ENCODE results near the gene S100PBP. TPM values are rescaled to one million over a fixed set of nuclear protein-coding genes. Genes with fewer than 3 reads are reported as not detected.

S100PBP gene
- total and polyA plus RNA-seq, 10 of the 15 experiments (the other 5 are each of a cell fraction or from before 2014, with no cell fraction given) = 17.0 to 98.3 (median 40.6) TPM

GRCh38 chr1:32773764-32774463 lies 43.5 kb upstream of the S100PBP start (continued):
- TF ChIP-seq CUX1 (IDR thresholded peaks at IDR 0.05; ENCODE audit: insufficient replicate concordance, low read depth, low read length) (no peak), PML (IDR thresholded peaks at IDR 0.05; ENCODE audit: low read length) (peak; percentile 60; the same call in 1 of the 2 replicates), SMARCA5 (IDR thresholded peaks at IDR 0.05) (no peak), EED (IDR thresholded peaks at IDR 0.05; ENCODE audit: low read depth) (no peak)

GRCh38 chr1:32774464-32774808 lies 43.0 kb upstream of the S100PBP start:
- Histone ChIP-seq H3K36me3 (ENCODE audit: control insufficient read depth in 2 of 2, insufficient read depth in 2 of 2, low read length in 1 of 2) (peaks cover 23 to 29% of the 10 kb centered on the region in 2 experiments), H3K4me3 (no peak overlapping the region), H3K27ac (ENCODE audit: control insufficient read depth, insufficient read depth) (no peak overlapping the region), H3K4me2 (ENCODE audit: control insufficient read depth, insufficient read depth) (no peak overlapping the region), H4K20me1 (ENCODE audit: control insufficient read depth, insufficient read depth) (no peaks in the 10 kb centered on the region), H2AFZ (ENCODE audit: control insufficient read depth, low read depth, low read length) (no peak overlapping the region), H3K27me3 (replicated peaks in 1 of 2; ENCODE audit: control insufficient read depth in 2 of 2, insufficient read depth in 2 of 2, low read length in 1 of 2) (no peaks in the 10 kb centered on the region), H3K4me1 (ENCODE audit: control insufficient read depth, insufficient read depth, low read length) (no peaks in the 10 kb centered on the region), H3K9ac (ENCODE audit: control insufficient read depth, insufficient read depth, low read length) (no peak overlapping the region), H3K79me2 (ENCODE audit: control insufficient read depth, insufficient read depth, low read length) (no peaks in the 10 kb centered on the region), H3K9me3 (replicated peaks; ENCODE audit: control insufficient read depth, insufficient read depth, low read length) (no peaks in the 10 kb centered on the region)
- CTCF ChIA-PET = interaction anchor here (0.7 to 7.2 kb wide), 16 partner anchors 8 to 374 kb away, joined by 3 to 163 read pairs (median 4); no protein-coding TSS in a partner anchor
- intact Hi-C loops (cut with micrococcal nuclease; ENCODE audit: unreplicated experiment) = loop anchor here (5.0 kb wide), 1 partner anchor 372 kb away; no protein-coding TSS in a partner anchor
- no peak for DNase-seq (ENCODE audit: low read depth, low spot score)
- no peak for FAIRE-seq
- TF ChIP-seq POLR2A (IDR thresholded peaks at IDR 0.05; ENCODE audit: low read depth, low read length) (0 out of 2 replicates have a peak, but pooled peaks have one; percentile 6), MEF2B (IDR thresholded peaks at IDR 0.05; ENCODE audit: partially characterized antibody, poor library complexity, severe bottlenecking) (no peak), IRF4 (IDR thresholded peaks at IDR 0.05; ENCODE audit: low read depth, low read length) (no peak), MYC (IDR thresholded peaks at IDR 0.05; ENCODE audit: insufficient read depth, insufficient read length, insufficient replicate concordance, low read length, severe bottlenecking) (no peak)
- POLR2A ChIA-PET = interaction anchor here (0.5 to 1.4 kb wide), 4 partner anchors 10 to 64 kb away, joined by 3 to 5 read pairs (median 4); no protein-coding TSS in a partner anchor
- SMC1A ChIA-PET (ENCODE audit: uncharacterized antibody, unreplicated experiment) = interaction anchor here (0.6 to 5.1 kb wide), 13 partner anchors 9 to 731 kb away, joined by 3 to 37 read pairs (median 3); no protein-coding TSS in a partner anchor
- BruUV-seq (replicated peaks) = no TSS peak
- RAD21 ChIA-PET (ENCODE audit: unreplicated experiment) = interaction anchor here (1.0 to 6.0 kb wide), 4 partner anchors 13 to 254 kb away, joined by 5 to 65 read pairs (median 7); no protein-coding TSS in a partner anchor
- in situ Hi-C loops (cut with MboI) = no loop called here
- ATAC-seq = no peak

All from GM12878 (cell line).